ENCODE data around the gene PNPLA6.

The PNPLA6 gene

GRCh38 chr19:7515110-7515644 lies 20.3 kb upstream of the PNPLA6 start:
- TF ChIP-seq CTCF (IDR thresholded peaks at IDR 0.05), result no peak
- peak overlapping the region; percentile 93 to 96 for H3K27ac ChIP-seq
- peak overlapping the region; percentile 95 for H3K4me3 ChIP-seq
- DNase-seq (ENCODE audit: low spot score), result peak; percentile 92

GRCh38 chr19:7515645-7516151 lies 19.8 kb upstream of the PNPLA6 start, which contains the start of gene ZNF358:
TSS of gene ZNF358 (plus strand) at chr19:7516103. CDS start at chr19:7519243, 3,140 bp downstream.
- peak within 1 kb of the TSS; percentile 95 for H3K4me3 ChIP-seq
- H3K27ac ChIP-seq, result peak within 1 kb of the TSS; percentile 93 to 96
- TF ChIP-seq CTCF (IDR thresholded peaks at IDR 0.05), result no peak
- peak; percentile 82 for DNase-seq (ENCODE audit: low spot score)

- peak overlapping the region; percentile 76 to 96 for H3K27ac ChIP-seq
- peak overlapping the region; percentile 95 for H3K4me3 ChIP-seq
- no peak for TF ChIP-seq CTCF (IDR thresholded peaks at IDR 0.05)
- no peak for DNase-seq (ENCODE audit: low spot score)
Observed at GRCh38 chr19:7516333-7516732, 19.2 kb upstream of the PNPLA6 start.

GRCh38 chr19:7516878-7517277 lies 18.6 kb upstream of the PNPLA6 start:
- Histone ChIP-seq H3K27ac (peak overlapping the region; percentile 76 to 96), H3K4me3 (peak overlapping the region; percentile 95)
- TF ChIP-seq CTCF (IDR thresholded peaks at IDR 0.05), result no peak
- no peak for DNase-seq (ENCODE audit: low spot score)

- no peak for DNase-seq (ENCODE audit: low spot score)
- TF ChIP-seq CTCF (IDR thresholded peaks at IDR 0.05), result no peak
- H3K27ac ChIP-seq, result no peak overlapping the region
- no peak overlapping the region for H3K4me3 ChIP-seq
Observed at GRCh38 chr19:7519361-7520130, 16.0 kb upstream of the PNPLA6 start.

GRCh38 chr19:7520131-7521051 lies 15.1 kb upstream of the PNPLA6 start:
- no peak for DNase-seq (ENCODE audit: low spot score)
- TF ChIP-seq CTCF (IDR thresholded peaks at IDR 0.05), result no peak
- Histone ChIP-seq H3K27ac (peak overlapping the region in 1 of 2 donors; percentile 56), H3K4me3 (no peak overlapping the region)
